ENCODE data around the gene H6PD. TPM values are rescaled to one million over a fixed set of nuclear protein-coding genes. Genes with fewer than 3 reads are reported as not detected.
A peak's percentile ranks its signal among the peaks of the same experiment; 100 is the strongest.

H6PD gene
- total RNA-seq, 8 experiments from 2014 or later, result 6.8 to 23.4 (median 9.3) TPM

GRCh38 chr1:9235560-9235959 is 986 bp downstream of the H6PD start:
- H3K27ac ChIP-seq, result no peak overlapping the region
- 75 to 100% (median 92%) methylated on average over 3 to 10 of the region's 10 CpGs; no CpG with 5 or more reads in 3 of the 10 experiments for WGBS, 10 experiments

GRCh38 chr1:9238134-9238533 is 3.6 kb downstream of the H6PD start:
- 72 to 100% (median 92%) methylated on average over 1 to 5 of the region's 6 CpGs; no CpG with 5 or more reads in 1 of the 10 experiments for WGBS, 10 experiments
- Histone ChIP-seq H3K4me3 (no peak overlapping the region), H3K4me1 (replicated peaks in 1 of 2) (peaks cover 6 to 9% of the 10 kb centered on the region in 2 donors), H3K27ac (no peak overlapping the region)
- no peak for ATAC-seq (replicated peaks in 6 of 8)
- in situ Hi-C loops (cut with MboI; ENCODE audit: low pct_unique_long_range_greater_than_20kb in 2 of 9, low sequenced_read_pairs in 9 of 9, unreplicated experiment in 9 of 9), result no loop called here

More at GRCh38 chr1:9235560-9235959, 986 bp downstream of the H6PD start:
- Histone ChIP-seq H3K4me3 (peak overlapping the region; percentile 65 to 87 (median 83)), H3K4me1 (replicated peaks in 1 of 2) (peaks cover 6 to 9% of the 10 kb centered on the region in 2 donors)
- ATAC-seq (replicated peaks in 6 of 8), result no peak
- in situ Hi-C loops (cut with MboI; ENCODE audit: low pct_unique_long_range_greater_than_20kb in 2 of 9, low sequenced_read_pairs in 9 of 9, unreplicated experiment in 9 of 9), result no loop called here

- Histone ChIP-seq H3K4me1 (replicated peaks in 1 of 2) (peaks cover 6 to 9% of the 10 kb centered on the region in 2 donors), H3K27ac (no peak overlapping the region), H3K4me3 (no peak overlapping the region)
- ATAC-seq (replicated peaks in 6 of 8), result no peak
- WGBS, 10 experiments, result 41 to 100% (median 87%) methylated on average over 1 to 4 of the region's 4 CpGs; no CpG with 5 or more reads in 1 of the 10 experiments
- in situ Hi-C loops (cut with MboI; ENCODE audit: low pct_unique_long_range_greater_than_20kb in 2 of 9, low sequenced_read_pairs in 9 of 9, unreplicated experiment in 9 of 9), result no loop called here
These were observed 4.0 kb downstream of the H6PD start for GRCh38 chr1:9238550-9238949.

- in situ Hi-C loops (cut with MboI; ENCODE audit: low pct_unique_long_range_greater_than_20kb in 2 of 9, low sequenced_read_pairs in 9 of 9, unreplicated experiment in 9 of 9), result no loop called here
- Histone ChIP-seq H3K27ac (no peak overlapping the region), H3K4me3 (no peak overlapping the region), H3K4me1 (replicated peaks in 1 of 2) (peaks cover 6 to 9% of the 10 kb centered on the region in 2 donors)
- WGBS, 10 experiments, result 64 to 91% (median 81%) methylated on average over 2 to 16 of the region's 16 CpGs; no CpG with 5 or more reads in 2 of the 10 experiments
- peak in 1 of 8 experiments; percentile 6 for ATAC-seq (replicated peaks in 6 of 8)
These were observed 5.2 kb downstream of the H6PD start for GRCh38 chr1:9239622-9240401.

- ATAC-seq (replicated peaks in 6 of 8), result no peak
- H3K4me3 ChIP-seq, result no peak overlapping the region
- H3K27ac ChIP-seq, result no peak overlapping the region
- H3K4me1 ChIP-seq (replicated peaks in 1 of 2), result peaks cover 0 to 3% of the 10 kb centered on the region in 2 donors
- WGBS, 10 experiments, result 68 to 97% (median 82%) methylated on average over 1 to 8 of the region's 8 CpGs; no CpG with 5 or more reads in 4 of the 10 experiments
- in situ Hi-C loops (cut with MboI; ENCODE audit: low pct_unique_long_range_greater_than_20kb in 2 of 9, low sequenced_read_pairs in 9 of 9, unreplicated experiment in 9 of 9), result no loop called here
These were observed 6.6 kb downstream of the H6PD start for GRCh38 chr1:9240914-9241820.

- Histone ChIP-seq H3K27ac (no peak overlapping the region), H3K4me3 (no peak overlapping the region), H3K4me1 (replicated peaks in 1 of 2) (peaks cover 0 to 3% of the 10 kb centered on the region in 2 donors)
- no peak for ATAC-seq (replicated peaks in 6 of 8)
- in situ Hi-C loops (cut with MboI; ENCODE audit: low pct_unique_long_range_greater_than_20kb in 2 of 9, low sequenced_read_pairs in 9 of 9, unreplicated experiment in 9 of 9), result no loop called here
- WGBS, 10 experiments, result 81 to 100% (median 94%) methylated on average over 3 to 10 of the region's 10 CpGs; no CpG with 5 or more reads in 1 of the 10 experiments
These were observed 7.3 kb downstream of the H6PD start for GRCh38 chr1:9241891-9242290.

GRCh38 chr1:9242338-9242969 is 7.9 kb downstream of the H6PD start:
- 0 to 84% (median 74%) methylated on average over 1 to 8 of the region's 10 CpGs; no CpG with 5 or more reads in 4 of the 10 experiments for WGBS, 10 experiments
- peak in 4 of 8 experiments; percentile 16 to 36 (median 22) for ATAC-seq (replicated peaks in 6 of 8)
- H3K27ac ChIP-seq, result peak overlapping the region in 1 of 2 donors; percentile 20
- peaks cover 0 to 3% of the 10 kb centered on the region in 2 donors for H3K4me1 ChIP-seq (replicated peaks in 1 of 2)
- H3K4me3 ChIP-seq, result no peak overlapping the region
- in situ Hi-C loops (cut with MboI; ENCODE audit: low pct_unique_long_range_greater_than_20kb in 2 of 9, low sequenced_read_pairs in 9 of 9, unreplicated experiment in 9 of 9), result no loop called here

GRCh38 chr1:9243066-9243739 is 8.6 kb downstream of the H6PD start:
- in situ Hi-C loops (cut with MboI; ENCODE audit: low pct_unique_long_range_greater_than_20kb in 2 of 9, low sequenced_read_pairs in 9 of 9, unreplicated experiment in 9 of 9), result no loop called here
- peak in 1 of 8 experiments; percentile 7 for ATAC-seq (replicated peaks in 6 of 8)
- H3K27ac ChIP-seq, result no peak overlapping the region
- WGBS, 10 experiments, result 61 to 100% (median 90%) methylated on average over 1 to 8 of the region's 9 CpGs; no CpG with 5 or more reads in 2 of the 10 experiments
- peaks cover 0 to 3% of the 10 kb centered on the region in 2 donors for H3K4me1 ChIP-seq (replicated peaks in 1 of 2)
- H3K4me3 ChIP-seq, result no peak overlapping the region

GRCh38 chr1:9244501-9245229 is 10.1 kb downstream of the H6PD start:
- Histone ChIP-seq H3K4me3 (no peak overlapping the region), H3K4me1 (replicated peaks in 1 of 2) (peaks cover 9 to 11% of the 10 kb centered on the region in 2 donors), H3K27ac (no peak overlapping the region)
- in situ Hi-C loops (cut with MboI; ENCODE audit: low pct_unique_long_range_greater_than_20kb in 2 of 9, low sequenced_read_pairs in 9 of 9, unreplicated experiment in 9 of 9), result no loop called here
- 80 to 100% (median 88%) methylated on average over 1 to 9 of the region's 9 CpGs; no CpG with 5 or more reads in 2 of the 10 experiments for WGBS, 10 experiments
- ATAC-seq (replicated peaks in 6 of 8), result peak in 2 of 8 experiments; percentile 24 to 55

- peaks cover 14 to 15% of the 10 kb centered on the region in 2 donors for H3K4me1 ChIP-seq (replicated peaks in 1 of 2)
- H3K4me3 ChIP-seq, result no peak overlapping the region
- H3K27ac ChIP-seq, result no peak overlapping the region
- in situ Hi-C loops (cut with MboI; ENCODE audit: low pct_unique_long_range_greater_than_20kb in 2 of 9, low sequenced_read_pairs in 9 of 9, unreplicated experiment in 9 of 9), result no loop called here
- ATAC-seq (replicated peaks in 6 of 8), result no peak
- 92 to 100% (median 98%) methylated on average over 2 to 7 of the region's 15 CpGs; no CpG with 5 or more reads in 6 of the 10 experiments for WGBS, 10 experiments
These were observed 10.7 kb downstream of the H6PD start for GRCh38 chr1:9245230-9245619.

- 87 to 100% (median 100%) methylated on average over 1 to 9 of the region's 9 CpGs; no CpG with 5 or more reads in 3 of the 10 experiments for WGBS, 10 experiments
- no peak overlapping the region for H3K27ac ChIP-seq
- peaks cover 18% of the 10 kb centered on the region in 2 donors for H3K4me1 ChIP-seq (replicated peaks in 1 of 2)
- in situ Hi-C loops (cut with MboI; ENCODE audit: low pct_unique_long_range_greater_than_20kb in 2 of 9, low sequenced_read_pairs in 9 of 9, unreplicated experiment in 9 of 9), result no loop called here
- no peak for ATAC-seq (replicated peaks in 6 of 8)
- no peak overlapping the region for H3K4me3 ChIP-seq
These were observed 11.1 kb downstream of the H6PD start for GRCh38 chr1:9245661-9246060.
